HL-60/S4 (cell line): ENCODE data around the gene BIN2.

Experiments used
- in situ Hi-C: fragments of 300-500 bp; cut with MboI; formaldehyde crosslinking; loops from 2 replicates; pipeline ENCODE4 v1.14.3; 2022; ENCODE audit warnings: low sequenced_read_pairs

Gene BIN2

DNA sequence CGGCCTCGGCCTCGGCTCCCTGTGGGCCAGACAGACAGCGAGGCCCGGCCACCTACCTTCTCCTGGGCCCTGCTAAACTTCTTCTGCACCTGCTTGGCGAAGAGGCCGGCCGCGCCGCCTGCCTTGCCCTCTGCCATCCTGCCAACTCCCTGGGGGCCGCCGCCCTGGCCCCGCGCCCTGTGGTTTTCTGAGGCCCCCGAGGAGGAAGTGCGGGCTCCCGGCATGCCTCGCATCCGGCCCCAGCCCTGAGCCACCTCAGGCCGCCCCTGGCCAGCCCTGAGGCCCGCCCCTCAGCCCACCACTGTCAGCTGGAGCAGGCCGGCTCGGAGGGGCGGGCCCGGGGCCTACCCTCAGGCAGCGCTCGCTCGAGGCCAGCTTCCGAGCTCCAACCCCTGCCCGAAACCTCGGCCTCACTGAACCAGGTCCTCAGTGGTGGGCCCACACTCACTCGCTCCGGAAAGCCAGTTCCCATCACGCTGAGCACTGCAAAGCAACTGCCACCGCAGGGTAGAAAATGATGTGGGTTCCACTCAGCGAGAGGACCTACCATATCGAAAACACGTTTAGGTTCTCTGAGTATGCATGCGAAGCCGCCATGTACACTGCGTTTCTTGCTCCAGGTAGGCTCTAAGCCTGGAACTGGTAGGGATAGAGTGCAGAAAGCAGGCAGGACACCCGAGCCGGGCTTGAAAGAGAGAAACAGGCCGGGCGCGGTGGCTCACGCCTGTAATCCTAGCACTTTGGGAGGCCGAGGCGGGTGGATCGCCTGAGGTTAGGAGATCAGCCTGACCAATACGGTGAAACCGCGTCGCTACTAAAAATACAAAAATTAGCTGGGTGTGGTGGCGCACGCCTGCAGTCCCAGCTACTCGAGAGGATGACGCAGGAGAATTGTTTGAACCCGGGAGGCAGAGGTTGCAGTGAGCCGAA is at the start of gene BIN2:
BIN2 (minus strand) TSS at position 209 of the 930 bp plus-strand sequence; CDS start at position 137, 72 bp downstream.
- in situ Hi-C loops = no loop called here

DNA sequence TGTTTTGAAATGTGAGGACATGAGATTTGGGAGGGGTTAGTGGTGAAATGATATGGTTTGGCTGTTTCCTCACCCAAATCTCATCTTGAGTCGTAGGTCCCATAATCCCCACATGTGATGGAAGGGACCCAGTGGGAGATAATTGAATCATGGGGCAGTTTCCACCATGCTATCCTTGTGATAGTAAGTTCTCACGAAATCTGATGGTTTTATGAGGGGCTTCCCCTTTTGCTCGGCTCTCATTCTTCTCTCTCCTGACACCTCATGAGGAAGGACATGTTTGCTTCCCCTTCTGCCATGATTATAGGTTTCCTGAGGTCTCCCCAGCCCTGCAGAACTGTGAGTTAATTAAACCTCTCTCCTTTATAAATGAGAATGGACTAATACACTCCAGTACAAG is 49.2 kb upstream of the BIN2 start:
- in situ Hi-C loops = no loop called here

DNA sequence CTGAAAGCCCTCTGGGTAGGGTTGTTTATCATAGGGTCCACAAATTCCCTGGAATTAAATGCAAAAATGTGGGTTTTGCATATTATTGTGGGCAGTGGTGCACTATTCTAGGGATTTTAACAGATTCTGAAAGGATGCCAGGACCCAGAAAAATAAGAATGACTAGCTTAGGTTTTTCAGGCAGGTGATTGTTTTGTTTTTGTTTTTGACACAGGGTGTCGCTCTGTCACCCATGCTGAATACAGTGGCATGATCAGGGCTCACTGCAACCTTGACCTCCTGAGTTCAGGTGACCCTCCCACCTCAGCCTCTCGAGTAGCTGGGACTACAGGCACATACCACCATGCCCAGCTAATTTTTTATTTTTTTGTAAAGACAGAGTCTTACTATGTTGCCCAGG is 48.0 kb upstream of the BIN2 start:
- in situ Hi-C loops = no loop called here

DNA sequence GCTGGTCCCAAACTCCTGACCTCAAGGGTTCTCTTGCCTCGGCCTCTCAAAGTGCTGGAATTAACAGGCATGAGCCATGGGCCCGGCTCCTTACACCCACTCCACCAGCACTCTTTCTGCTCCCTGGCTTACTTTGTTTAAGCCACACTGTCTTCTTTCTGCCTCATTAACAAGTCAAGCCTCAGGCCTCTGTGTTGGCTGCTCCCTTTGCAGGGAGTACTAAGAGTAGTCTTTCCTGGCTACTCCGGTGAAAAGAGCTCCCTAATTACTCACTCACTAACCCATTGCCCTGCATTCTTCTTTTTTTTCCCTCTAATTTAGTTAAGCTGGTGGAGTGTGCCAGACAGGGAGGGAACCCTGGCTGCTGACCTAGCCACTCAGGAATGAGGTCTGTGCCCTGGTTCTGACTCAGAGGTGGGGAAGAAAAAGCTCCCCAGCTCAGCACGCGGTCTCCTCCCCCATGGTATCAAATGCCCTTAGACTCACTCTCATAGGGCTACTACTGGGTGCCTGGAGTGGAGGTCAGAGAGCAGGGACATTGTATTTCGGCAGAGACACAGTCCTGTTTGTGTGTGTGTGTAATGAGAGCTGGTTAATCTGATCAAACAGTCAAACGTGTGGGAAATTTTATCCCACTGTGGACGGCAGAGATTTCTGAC is 47.5 kb upstream of the BIN2 start:
- in situ Hi-C loops = no loop called here

DNA sequence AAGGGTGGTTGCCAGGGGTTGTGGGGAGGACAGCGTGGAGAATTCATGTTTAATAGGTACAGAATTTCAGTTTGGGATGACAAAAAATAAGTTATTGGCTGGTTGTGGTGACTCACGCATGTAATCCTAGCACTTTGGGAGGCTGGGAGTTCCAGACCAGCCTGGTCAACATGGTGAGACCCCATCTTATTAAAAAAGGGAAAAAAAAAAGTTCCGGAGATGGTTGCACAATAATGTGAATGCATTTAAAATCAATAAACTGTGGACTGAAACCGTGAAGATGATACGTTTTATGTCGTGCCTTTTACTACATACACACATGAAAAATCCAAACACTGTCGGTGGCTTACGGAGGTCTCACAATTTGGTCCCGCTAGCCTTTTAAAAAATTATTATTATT is 46.7 kb upstream of the BIN2 start:
- in situ Hi-C loops = no loop called here

DNA sequence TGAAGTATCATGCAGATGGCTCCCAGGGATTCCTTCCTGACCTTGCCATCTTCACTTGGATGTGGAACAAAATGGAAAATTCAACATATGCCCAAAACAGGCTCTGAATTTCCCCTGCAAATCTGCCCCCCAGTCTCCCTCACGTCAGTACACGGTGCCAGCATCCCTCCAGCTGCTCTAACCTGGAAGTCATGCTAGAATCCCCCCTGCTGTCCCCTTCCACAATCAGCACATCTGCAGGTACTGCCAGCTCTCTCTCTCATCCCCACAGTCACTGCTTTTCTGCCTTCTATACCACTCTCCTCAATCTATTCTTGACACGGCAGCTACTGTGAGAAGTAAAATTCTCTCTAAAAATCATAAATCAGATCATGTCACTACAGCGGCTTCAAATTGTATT is 45.6 kb upstream of the BIN2 start:
- in situ Hi-C loops = no loop called here

DNA sequence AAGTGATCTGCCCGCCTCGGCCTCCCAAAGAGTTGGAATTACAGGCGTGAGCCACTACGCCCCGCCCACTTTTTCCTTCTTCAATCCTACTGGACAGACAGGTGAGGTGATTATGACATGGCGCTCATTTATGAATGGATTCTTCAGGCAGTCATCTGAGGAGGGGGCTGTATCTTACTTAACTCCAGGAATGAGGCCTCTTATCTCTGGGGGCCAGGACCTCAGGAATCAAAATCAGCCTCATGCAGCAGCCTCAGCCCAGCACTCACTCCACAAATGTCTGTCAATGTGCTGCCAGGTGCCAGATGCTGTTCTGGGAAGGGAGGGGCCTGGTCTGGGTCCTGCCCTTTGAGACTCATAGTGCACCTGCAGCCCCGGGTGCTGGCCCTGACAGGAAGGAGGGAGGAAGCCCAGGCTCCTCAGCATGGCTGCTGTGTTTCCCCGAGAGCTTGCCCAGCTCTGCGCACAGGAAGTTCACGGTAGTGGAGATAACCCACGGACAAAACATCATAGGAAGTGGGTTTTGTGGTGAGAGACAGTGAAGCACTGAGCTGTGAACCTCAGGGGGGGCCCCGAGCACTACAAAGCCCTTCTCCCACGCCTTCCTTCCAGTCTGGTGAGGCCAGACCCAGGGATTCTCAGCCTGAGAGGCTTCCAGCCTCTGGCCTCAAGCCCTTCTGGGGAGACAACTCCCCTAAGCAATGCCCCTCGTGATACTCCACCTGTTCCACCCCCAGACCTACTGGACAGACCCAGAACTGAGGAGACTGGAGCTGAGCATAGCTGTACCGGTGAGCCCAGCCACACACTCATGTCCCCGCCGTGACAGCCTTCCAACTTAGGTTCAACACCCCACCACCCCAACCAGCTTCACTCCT is 44.9 kb upstream of the BIN2 start:
- in situ Hi-C loops = no loop called here

DNA sequence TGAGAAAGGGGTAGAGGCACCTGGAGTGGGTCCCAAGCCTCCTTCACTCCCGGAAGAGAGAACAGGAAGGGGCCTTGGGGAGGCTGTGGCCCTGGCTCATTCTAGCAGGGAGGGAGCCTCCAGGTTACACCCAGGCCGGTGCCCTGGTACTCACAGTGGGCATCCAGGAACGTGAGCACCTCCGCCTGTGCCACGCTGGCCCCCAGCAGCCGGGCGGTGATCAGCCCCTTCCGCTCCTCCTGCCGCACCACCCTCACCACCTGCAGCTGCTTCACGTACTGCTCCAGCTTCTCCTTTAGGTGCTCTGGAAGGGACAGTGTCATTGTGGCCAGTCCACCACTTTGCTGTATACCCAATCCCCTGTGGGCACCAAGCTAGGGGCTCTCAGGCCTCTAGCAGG is 41.3 kb upstream of the BIN2 start:
- in situ Hi-C loops = no loop called here

DNA sequence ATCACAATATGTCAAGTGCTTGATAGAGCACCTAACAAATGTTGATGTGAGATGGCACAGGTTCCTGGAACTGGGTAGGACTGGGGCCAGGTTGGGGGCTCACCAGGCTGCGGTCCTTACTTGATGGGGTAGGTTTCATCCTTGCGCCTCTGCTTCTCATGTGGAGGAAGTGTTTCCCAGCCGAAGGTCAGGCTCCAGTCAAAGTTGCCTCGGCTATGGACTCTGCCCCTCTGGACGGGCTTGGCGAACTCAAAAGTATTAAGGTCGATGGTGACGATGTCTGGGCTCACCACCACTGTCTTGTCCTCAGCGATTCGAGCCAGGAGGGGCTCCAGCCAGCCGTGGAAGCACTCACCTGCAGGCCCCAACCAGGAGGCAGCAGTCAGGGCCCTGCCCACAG is 40.0 kb upstream of the BIN2 start:
- in situ Hi-C loops = no loop called here

DNA sequence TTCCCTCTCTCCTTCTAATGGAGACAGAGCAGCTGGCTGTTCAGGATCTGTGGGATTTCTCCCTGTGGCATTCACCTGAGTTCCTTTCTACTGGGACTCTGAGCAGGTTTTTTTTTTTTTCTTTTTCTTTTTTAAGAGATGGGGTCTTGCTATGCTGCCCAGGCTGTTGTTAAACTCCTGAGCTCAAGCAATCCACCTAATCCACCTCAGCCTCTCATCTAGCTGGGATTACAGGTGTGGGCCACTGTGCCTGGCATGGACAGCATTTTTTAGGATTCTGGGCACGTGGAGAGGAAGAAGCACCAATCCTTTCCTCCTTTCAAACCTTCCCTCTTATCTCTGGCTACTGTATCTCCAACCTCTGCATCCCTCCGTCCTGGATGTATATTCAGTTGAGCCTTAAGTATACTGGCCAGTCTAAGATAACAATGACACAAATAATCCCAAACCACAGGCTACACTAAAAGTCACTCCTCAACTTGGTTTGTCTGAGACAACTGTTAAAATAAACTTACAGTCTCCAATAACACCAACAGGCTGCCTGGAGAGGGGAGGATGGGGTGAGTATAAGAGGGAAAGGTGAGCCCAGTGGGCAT is 38.9 kb upstream of the BIN2 start:
- in situ Hi-C loops = no loop called here

DNA sequence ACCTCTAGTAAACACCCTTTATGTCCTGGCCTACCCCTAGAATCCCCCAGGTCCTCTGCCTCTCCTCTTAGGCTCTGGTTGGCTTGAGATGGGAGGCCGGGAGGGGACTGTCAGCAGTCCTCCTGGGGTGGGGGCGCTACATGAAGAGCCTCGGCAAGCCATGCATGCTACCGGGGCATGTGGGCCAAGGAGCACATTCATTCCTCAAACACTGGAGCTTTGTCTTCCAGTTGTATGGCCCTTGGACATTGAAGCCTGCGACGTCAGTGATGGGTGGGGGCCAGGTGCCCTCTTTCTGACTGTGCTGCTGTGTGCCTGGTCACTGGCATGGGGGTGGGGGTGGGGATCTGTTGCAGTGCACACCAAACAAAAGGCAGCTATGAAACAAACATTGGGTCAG is 38.3 kb upstream of the BIN2 start:
- in situ Hi-C loops = no loop called here

DNA sequence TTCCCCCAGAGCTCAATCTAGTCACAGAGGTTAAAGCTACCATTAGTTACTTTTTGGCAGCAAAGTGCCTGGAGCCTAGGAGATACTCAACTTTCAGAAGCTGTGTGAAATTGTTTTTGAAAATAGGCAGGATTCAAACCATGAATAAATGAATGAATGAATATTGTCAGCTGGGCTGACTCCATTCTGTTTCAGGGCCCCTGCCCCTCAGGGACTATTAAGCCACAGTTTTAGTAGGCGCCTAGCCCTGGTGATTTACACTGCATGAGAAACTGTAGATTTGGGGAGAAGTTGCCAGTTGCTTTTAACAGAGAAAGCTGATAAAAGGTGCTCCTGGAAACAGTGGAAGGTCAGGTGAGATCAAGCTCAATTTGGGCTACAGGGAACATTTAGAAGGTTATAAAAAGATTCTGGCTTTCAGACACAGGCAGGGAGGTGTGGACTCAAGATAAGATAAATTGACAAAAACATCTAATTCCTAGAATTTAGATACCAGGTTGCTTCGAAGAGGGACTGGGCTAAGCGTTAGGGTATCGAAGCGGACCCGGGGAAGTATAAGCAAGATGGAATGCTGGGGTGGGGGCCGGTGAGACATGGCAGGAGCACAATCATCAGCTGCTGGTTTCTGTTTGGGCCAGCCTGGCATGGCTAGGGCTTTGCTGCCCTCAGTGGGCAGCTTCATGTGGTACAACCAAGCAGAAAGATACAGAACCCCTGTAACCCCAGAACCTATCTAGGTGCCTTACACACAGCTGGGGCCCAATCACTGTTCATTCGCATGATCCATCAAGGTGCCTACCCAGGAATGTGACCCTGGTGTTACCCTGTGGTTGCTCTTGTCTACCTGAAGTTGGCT is 37.4 kb upstream of the BIN2 start:
- in situ Hi-C loops = no loop called here

DNA sequence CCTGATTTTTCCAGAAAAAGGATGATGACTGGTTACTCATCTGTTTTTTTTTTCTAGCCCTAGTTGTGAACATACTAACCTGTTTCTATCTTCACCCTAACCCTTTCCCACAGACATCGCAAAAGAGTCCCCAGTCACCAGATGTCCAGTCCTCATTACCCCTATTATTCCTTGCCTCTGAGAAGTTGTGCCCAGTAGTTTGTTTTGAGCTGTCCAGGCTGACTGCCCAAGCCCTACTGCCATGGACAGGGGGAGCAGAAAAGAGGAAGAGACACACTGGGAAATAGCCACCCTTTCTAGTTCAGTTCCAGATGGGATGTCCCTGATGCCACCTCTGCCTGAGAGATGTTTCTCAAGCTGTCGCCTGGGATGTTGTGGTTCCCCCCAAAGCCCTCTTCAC is 36.3 kb upstream of the BIN2 start:
- in situ Hi-C loops = no loop called here

DNA sequence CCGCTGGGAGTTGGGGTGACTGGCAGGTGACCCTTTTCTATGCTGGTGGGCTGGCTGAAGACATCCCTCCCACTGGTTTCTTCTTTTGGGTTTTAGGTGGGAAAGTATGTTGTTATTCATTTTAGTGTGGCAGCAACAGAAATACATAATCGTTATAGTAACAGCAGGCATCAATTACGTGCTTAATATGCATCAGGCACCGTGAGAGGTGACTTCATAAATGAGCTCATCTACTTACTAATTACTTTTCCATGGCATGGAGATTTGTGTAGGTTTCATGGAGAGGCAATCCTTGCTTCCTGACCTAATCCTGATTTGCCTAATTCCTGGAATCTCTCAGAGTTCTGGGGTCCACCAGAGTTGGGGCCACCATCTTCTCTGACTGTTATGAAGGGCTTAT is 35.9 kb upstream of the BIN2 start:
- in situ Hi-C loops = no loop called here

DNA sequence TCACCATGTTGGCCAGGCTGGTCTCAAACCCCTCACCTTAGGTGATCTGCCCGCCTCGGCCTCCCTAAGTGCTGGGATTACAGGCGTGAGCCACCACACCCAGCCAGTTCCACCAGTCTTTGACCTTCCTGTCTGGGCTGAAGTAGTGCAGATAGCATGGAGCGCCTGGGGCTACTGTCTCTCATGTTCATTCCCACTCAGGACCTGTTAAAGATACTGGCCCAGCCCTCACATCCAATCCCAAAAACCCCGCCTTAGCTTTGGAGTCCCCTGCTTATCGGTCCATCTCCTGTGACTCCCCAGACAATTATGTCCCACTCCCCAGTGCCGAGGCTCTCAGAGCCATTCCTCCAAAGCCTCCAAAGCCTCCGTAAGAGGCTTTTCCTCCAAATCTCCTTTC is 34.5 kb upstream of the BIN2 start:
- in situ Hi-C loops = no loop called here

DNA sequence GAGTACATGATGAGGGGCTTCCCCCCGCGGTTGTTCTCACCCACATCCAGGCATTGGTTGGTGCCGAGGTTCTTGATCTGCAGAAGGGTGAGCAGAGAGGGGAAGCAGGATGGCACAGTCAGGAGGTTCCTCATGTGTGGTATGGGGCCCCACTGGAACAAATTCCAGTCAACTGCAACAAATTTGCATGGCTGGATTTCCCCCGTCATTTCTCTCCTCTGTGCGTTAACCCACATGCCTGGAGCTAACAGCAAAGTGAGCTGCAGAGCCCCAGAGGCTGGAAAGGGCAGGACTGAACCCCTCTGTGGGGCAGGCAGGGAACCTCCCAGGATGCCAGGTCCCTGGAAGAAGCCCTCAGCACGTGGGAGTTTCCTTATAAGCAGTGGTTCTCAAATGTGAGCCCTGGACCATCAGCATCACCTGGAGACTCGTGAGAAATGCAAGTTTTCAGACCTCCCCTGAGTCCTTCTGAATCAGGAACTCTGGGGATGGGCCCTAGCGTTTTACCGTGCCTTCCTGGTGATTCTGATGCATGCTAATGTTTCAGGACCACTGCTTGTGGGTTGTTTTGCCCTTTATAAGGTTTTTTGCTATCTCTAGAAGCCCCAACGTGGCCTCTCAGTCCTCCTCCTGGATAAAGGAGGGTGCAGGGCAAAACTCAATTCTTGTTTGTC is 33.5 kb upstream of the BIN2 start:
- in situ Hi-C loops = no loop called here

DNA sequence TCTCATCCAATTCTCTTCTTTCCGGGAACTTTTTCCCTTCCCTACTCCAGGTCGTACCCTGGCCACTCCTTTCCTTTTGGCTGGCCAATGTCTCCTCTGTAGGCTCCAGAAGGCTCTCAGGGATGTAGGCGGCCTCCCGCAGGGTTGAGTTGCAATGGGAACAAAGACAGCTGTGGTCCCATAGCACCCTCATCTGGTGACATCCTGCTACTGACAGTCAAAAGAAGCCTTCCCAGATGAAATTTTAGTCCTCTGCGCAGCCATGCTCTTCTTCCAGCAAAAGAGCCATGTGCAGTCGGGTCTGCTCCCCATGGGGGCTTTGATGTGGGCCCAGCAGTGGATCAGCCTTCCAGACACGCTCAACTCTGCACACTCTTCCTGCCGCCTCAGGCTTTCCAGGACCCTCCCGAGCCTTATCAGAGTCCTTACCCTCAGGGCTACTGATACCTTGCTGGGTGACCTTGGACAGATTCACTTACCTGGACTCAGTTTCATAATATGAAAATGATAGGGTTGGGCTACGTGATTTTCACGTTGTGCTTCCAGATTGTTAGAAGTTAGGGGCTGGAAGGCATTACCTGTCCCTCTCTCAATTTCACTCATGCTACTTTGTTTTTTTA is 28.0 kb upstream of the BIN2 start:
- in situ Hi-C loops = no loop called here

DNA sequence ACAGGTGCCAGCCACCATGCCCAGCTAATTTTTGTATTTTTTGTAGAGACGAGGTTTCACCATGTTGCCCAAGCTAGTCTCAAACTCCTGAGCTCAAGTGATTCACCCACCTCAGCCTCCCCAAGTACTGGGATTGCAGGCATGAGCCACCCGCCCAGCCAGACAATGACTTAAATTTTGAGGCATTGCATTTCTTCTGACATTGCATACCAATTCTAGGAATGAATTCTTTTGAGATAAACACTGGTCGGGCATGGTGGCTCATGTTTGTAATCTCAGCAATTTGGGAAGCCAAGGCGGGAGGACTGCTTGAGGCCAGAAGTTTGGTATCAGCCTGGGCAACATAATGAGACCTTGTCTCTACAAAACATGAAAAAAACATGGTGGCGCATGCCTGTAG is 25.1 kb upstream of the BIN2 start:
- in situ Hi-C loops = loop anchor here (10.0 kb wide), 1 partner anchor 84 kb away; no protein-coding TSS in a partner anchor

DNA sequence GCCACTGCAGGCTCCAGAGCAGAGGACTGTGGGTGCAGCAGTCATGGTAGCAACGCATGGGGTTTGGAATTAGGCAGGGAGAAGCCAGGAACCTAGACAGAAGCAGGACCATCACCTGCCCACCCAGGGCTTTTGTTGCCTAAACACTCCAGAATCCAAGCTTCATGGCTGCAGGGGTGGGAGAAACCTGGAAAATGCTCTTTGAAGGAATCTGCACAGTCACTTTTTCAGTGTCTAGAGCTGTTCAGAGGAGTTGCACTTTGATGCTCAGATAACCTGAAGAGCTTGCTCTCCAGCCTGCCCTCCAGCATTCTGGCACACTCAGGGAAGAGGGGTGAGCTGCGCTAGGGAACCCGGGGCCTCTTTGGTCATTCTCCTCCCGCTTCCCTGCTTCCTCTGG is 24.1 kb upstream of the BIN2 start:
- in situ Hi-C loops = loop anchor here (10.0 kb wide), 1 partner anchor 83 kb away; no protein-coding TSS in a partner anchor
